GM18861 (cell line): ENCODE results near the gene EEA1.

ENCODE experiments used
- ATAC-seq: cut with Tn5 transposase; IDR thresholded peaks from one replicate; pipeline ENCODE4 v1.9.1; 2021; ENCODE audit not compliant: unreplicated experiment

Gene EEA1

DNA sequence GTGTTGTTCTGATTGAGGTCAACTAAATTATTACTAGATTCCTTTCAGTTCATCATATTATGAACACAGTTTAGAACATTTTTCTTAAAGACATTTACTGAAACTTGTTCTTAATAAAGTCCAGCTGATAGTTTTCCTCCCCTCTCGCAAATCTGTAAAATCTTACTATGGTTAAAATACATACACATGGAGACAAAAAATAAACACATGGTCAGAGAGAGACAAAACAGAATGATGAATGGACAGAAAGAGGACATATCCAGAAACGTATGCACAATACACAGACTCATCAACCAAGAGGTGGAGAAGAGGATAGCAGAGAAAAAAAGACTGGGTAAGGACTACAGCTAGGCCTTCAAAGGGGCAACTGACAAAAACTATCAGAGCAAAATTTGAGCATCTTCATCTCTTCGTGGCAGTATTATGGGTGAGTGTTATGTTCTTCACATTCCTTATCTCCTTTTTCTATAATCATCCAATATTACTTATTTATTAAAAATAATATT is 38.4 kb downstream of the EEA1 start:
- no peak for ATAC-seq

DNA sequence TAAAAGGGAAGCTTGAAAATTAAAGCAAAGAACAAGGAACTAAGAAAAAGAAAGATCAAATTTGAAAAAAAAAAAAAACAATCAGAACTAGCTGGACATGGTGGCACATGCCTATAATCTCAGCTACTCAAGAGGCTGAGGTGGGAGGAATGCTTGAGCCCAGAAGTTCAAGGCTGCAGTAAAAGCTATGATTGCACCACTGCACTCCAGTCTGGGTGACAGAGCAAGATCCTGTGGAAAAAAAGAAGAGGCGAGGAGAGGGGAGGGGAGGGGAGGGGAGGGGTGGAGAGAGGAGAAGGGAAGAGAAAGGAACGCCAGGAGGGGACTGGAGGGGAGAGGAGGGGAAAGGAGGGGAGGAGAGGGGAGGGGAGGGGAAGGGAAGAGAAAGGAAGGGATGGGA is 43.0 kb downstream of the EEA1 start:
- ATAC-seq: no peak

DNA sequence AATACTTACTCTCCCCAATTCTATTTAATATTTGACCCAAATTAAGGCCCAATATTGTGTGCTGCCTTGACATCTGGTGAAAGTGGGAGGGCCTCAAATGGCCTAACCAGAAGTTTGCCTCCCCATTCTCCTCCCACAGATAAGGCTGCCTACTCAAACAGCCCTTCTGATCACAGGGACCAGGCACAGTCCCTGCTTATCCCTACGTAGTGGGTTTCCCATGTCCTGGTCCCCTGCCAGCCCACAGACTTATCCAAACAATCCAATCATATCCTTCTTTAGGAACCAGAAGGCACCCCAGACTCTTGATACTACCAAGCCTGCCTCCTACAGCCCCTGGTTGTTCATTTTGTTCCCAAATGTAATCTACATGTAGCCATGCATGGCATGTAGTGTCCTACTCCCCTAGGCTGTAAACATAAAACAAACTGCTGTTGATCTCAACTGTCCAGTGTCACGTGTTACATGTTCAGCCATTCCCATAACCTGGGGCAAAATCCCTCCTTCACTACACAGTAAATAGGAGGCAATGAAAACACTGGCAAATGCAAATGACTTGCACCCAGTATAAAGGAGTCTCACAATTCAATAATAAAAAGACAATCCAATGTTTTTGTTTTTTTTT is 49.3 kb downstream of the EEA1 start:
- ATAC-seq: no peak

DNA sequence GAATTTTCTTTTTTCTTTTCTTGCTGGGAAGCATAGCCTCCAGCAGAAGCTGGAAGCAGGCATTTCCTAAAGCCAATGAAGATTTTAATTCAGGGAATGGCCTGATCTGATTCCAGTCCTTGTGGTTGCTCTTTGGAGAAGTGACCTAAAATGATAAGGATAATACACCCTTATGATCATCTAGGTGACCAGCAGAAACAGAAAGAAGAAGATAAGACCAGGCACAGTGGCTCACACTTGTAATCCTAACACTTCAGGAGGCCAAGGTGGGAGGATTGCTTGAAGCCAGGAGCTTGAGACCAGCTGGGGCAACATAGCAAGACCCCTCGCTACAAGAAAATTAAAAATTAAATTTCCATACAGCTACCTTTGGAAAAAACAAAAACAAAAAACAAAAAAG is 51.2 kb downstream of the EEA1 start:
- no peak for ATAC-seq

DNA sequence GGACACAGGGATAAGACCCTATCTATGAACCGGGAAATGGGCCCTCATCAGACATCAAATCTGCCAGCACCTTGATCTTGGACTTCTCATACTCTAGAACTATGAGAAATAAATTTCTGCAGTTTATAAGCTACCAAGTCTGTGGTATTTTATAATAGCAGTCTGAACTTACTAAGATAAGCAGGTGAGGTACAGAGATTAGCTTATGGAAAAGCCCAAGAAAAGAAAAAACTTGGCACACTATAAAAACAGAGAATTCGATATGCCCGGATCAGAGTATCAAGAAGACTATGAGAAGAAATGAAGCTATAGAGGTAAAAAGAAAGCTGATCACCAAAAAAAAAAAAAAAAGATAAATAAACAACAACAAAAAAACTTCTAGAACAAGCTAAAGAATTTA is 52.6 kb downstream of the EEA1 start:
- ATAC-seq: no peak

DNA sequence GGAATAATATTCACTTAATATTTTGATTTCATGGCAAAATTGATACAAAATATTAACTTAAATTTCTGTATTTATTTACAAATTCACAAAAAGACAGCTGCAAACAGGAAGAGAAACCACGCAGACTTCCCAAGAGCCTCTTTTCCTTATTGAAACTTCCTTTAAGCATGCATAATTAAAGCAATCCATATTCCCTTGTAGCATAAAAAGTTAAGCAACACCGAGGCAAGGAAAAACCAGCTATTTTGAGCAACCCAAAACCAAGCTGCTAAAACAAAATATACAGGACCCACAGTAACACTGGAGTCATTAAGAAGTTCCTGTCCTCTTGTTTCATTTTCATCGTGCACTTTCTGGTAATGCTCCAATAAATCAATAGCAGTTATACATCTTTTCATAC is 58.0 kb downstream of the EEA1 start:
- no peak for ATAC-seq

DNA sequence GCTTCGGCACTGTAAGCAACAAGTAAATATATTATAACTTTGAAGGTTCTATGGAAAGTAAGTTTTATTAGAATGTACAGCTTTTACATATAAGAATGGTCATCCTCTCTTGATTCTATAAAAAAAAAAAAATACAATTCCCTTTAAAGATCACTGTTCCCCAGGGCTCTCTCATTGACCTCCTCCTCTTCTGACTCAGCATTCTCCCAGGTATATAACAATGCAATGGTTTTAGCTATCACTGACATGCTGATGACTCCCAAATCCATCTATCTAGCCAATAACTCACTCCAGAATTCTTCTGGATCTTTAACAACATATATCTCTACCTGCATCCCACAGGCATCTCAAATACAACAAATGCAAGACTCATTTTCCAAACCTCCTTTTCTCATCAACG is 62.7 kb downstream of the EEA1 start:
- no peak for ATAC-seq

DNA sequence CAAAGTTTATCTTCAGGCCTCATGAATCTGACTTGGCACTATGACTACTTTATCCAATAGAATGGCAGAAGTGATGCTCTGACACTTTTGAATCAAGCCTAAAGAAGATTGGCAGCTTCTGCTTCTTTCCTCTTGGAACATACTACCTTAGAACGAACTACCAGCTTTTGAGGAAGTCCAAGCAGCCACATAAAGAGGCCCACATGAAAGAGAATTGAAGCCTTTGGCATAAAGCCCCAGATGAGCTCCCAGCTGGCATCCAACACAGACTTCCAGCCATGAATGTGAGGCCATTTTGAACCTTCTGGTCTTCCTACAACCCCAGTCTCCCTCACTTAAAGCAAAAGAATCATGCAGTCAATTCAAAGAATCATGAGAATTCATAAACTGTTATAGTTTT is 65.8 kb downstream of the EEA1 start:
- no peak for ATAC-seq

DNA sequence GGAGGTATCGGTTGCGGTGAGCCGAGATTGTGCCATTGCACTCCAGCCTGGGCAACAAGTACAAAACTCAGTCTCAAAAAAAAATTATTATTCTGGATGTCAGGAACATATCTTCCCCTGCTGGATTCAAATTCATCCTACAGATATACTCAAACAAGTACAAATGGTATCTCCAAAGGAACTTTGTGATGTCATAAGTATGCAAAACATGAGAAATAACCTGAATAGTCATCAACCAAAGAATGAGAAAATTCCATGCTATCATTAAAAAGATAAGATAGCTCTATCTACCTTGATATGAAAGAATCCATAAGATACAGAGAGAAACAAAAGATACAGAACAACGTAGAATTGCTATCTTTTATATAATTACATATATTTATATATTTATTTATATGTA is 67.7 kb downstream of the EEA1 start:
- no peak for ATAC-seq

DNA sequence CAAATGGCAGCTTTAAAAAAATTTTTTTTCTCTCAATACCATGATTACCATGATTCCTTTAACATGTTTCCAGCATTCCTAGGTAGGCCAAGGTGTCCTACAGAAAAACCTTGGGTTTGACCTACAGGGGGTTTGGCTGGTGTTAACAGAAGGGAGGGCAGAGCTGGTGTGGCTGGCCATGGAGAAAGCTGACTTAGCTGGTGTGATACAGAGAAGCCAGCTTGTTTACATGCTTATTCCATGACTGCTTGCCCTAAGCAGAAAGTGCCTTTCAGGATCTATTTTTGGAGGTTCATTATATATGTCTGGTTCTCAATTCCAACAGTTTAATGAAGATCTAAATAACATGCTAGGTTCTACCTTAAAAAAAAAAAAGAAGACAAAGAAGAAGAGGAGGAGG is 68.6 kb downstream of the EEA1 start:
- ATAC-seq: no peak

DNA sequence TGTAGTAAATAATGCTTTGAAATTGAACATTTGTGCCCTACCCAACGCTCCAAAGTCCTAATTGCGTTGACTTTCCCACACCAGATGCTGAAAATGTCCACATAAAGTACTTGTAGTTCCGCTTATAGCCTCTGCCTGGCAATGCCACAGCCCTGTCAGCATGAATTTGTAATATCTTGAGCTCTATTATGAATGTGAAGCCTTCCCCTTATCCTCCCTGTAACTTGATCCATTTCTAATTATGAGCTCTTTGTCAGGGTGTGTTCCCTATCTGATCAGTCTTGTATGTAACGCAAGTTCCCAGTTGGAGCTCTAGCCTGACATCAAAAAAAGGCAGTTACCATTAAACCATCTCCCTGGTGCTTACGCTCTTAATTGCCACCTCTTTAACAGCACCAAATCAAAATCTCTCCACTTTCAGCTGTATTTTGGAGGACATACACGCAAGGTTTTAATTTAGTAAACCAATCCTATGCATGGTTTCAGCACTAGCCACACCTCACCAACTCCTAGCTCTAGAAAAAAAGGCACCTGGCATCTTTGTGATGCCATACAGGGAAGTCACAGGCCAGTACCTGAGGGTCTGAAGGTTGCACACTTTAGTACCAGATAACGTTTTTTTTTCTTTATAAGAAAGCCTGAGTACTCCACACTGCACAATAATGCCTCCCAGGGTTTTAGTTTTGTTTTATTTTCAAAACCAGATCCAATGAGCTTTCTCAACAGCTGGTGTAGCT is 69.3 kb downstream of the EEA1 start:
- ATAC-seq: no peak

DNA sequence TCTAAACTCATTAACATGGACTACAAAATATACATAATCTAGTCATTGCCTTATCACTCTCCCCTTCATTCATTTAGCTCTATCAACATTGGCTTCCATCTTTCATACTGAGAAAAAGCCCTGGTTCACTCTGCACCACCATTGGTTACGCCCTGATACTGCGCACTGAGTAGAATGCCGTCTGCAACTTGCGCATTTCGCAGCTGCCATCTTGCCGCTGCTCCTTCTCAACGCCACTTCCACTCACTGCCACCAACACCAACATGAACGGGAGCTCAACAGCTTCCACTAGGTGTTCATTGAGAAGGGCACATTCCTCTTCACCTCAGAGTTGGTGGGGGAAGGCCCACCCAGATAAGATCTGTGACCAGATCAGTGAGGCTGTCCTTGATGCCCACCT is 71.3 kb downstream of the EEA1 start:
- ATAC-seq: no peak

DNA sequence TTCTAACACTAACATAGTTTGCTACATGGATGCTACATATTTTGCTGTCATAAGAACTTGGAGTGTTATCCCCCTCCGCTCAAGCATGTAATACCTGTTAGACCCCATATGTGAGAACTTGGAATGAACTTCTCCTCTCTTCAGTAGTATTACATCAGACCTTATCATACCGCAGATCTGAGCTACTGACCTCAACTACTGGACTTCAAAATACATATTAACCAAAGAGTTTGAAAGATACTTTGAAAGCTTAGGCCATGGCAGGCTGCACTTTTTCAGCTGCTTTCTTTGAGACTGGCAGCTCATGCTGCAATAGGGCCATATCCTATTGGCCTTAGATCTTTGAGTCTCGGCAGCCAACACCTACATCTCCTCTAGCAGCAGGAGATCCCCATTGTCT is 74.8 kb downstream of the EEA1 start:
- no peak for ATAC-seq

DNA sequence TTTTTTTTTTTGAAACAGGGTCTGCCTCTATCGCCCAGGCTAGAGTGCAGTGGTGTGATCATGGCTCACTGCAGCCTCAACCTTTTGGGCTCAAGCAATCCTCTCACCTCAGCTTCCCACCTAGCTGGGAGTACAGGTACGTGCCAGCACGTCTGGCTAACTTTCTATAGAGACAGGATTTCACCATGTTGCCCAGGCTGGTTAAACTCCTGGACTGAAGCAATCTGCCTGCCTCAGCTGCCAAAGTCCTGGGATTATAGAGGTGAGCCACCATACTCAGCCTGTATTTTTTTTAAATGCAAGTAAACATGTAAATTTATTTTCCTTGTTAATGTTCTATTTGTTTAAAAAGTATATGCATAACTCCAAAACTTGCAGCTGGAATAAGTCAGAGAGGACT is 80.4 kb downstream of the EEA1 start:
- no peak for ATAC-seq

DNA sequence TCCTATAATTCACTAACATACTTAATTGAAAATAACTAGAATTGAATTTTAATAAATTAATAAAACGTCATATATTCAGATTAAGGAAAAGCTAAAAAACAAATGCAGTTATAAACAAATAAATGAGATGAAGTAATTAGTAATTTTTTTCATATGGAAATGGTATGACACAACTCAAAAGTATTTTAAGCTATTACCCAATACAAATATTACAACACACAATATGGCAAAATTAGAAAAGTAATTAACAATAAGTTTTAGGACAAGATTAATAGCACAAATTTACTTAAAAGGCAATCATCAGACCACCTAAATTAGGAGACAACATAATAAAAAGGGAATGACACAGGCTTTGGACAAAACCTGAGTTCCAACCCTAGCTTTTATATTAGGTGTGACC is 81.7 kb downstream of the EEA1 start:
- ATAC-seq: no peak

DNA sequence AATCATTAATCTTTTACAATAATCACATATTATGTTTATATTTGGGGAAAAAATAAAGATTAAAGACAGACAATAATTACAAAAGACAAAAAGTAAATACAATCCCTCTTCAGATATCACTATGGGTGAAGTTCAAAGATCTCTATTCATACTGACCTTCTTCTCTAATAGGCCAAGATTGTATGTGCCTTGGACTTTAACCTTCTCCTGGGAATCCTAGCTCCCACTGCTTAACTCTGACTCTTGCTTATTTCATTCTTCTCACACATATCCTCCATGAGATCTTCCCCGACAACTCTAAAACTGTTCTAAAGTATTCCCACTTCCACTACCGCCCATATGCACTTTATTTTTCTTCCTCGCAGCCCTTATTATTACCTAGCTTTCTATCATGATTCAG is 83.8 kb downstream of the EEA1 start:
- ATAC-seq: no peak

DNA sequence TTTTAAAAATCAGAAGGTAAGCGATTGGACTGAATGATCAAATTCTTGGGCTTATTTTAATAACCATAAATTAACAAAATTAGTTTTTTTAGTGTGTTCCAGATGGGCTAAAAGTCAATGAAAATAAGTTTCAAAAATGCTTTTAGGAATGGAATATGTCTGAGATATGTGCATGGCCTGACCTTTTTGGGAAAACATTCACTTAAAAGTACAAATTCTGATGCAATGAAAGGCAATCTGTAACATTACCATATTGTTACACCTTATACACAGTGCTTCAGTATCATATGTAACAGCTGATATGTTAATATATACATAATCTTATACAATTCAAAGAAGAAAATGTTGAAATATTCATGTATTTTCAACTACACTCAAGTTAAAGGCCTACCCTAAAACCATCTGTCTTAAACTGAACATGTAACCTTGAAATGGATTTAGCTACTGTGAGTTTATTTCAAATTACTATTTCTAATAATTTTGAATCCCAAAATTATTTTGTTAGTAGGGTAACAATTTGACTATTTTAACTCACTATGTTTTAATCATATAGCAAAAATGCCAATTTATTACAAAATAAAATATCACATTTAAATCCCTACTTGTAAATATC is 84.8 kb downstream of the EEA1 start:
- no peak for ATAC-seq

DNA sequence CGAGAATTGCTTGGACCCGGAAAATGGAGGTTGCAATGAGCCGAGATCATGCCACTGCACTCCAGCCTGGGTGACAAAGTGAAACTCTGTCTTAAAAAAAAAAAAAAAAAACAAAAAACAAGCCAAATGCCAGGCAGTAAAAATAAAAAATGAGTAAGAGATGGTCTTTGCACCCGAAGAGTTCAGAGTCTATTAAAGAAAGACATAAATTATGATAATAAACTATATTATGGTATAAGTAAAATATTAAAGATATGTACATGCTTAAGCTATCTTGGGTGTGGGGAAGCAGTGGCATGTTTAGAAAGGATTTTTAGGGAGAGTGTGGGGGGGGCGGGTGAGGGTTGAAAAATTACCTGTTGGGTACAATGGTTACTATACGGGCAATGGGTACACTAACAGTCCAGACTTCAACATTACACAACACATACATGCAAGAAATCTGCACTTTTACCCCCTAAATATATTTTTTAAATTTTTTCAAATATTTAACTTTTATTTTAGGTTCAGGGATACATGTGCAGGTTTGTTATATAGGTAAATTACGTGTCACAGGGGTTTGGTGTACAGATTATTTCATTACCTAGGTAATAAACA is 99.3 kb downstream of the EEA1 start:
- ATAC-seq: no peak

DNA sequence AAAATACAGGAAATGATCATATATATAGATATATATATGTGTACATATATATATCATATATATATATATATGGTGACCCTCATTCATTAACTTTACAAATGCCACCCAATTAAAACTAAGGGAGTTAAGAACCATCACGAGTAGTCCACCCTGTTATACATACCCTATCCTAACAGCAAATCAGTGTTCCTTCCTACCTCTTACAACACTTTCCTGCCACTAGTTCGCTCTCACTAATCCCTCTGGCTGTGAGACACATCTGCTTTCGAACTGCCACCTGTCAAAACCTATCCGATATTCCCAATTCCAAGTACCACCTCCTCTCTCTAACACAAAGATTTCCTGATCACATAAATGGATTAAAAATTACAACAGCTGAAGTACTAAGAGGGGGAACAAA is 100.5 kb downstream of the EEA1 start:
- no peak for ATAC-seq

DNA sequence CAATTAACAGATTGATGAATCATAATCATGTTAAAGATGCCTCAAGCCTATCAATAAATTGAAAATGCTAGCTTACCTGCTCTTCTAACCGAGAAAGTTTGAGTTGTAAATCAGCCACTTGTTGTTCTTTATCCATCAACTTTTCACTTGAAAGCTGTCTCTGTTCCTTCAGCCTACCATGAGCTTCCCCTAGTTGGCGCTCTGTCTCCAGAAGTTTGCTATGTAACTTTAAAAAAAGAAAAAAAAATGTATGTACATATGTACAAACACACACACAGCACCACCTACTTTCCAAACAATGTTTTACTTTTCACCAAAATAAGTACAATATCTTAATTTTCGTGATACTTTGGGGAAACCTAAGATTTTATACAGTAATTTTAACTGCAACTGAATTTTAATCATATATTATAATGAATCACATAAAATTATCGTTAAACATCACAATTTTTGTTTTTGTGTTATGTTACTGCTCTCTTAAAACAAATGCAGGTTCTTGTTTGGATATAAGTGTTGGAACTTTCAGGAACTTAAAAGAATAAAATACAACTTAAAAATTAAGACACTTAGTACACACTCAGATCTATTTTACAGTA is 101.2 kb downstream of the EEA1 start:
- no peak for ATAC-seq

DNA sequence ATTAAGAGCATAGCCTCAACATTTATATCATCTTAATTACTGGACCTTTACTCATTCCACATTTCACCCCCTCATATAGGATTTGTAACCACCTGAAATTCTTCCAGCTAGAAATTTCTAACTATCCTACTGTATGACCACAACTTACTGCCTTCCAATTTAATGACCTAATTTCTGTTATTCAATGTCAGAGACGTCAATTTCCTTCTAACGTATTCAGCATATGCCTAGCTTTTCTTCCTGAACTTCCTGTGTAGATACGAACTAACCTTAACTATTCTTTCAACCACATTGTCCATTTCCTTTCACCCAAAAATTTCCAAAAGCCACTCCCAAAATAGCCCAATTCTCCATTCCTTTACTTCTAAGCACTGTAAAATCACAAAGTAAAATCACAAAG is 108.0 kb downstream of the EEA1 start:
- no peak for ATAC-seq

DNA sequence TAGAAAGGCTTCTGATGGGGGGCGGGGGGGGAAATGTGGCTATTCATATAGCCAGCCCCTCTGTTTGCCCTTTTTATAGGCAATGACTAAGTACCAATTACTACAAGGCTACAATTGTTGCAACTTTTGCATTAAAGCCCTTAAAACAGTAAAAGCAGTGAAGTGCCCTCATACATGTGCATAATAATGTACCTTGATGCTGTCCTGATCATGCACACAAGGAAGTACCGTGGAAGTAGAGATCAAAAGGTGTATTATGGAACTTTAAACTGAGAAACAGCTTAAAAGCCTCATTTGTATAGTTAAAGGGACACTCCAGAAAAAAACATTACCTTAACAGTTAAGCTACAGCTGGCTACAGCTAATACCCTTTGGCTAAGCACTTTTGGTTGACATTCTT is 114.5 kb downstream of the EEA1 start:
- no peak for ATAC-seq
